PC-9 (cell line): ENCODE data around the gene KRT38. TPM values are rescaled to one million over a fixed set of nuclear protein-coding genes. Genes with fewer than 3 reads are reported as not detected.
A peak's percentile ranks its signal among the peaks of the same experiment; 100 is the strongest.

Experiments
- BruUV-seq: library from RNA; stranded (reverse); fragments of 400-500 nt; replicated peaks from 2 replicates; lab custom pipeline; 2021; lab: Mats Ljungman, UMichigan
- CTCF ChIA-PET: fragments of 300-600 bp; sonication (Branson Sonifier 250); formaldehyde crosslinking; loops from one replicate; lab custom pipeline; 2022; ENCODE audit warnings: antibody characterized with exemption; lab: Charles Lee
- POLR2A ChIA-PET: fragments of 300-600 bp; sonication (Branson Sonifier 250); formaldehyde crosslinking; loops from one replicate; lab custom pipeline; 2022; ENCODE audit warnings: antibody characterized with exemption; ENCODE audit not compliant: unreplicated experiment; lab: Charles Lee
- DNase-seq, 2 experiments: peaks; one replicate each; pipeline versions ENCODE4 v3.0.0 to v3.0.0-alpha.2; 2015 to 2022; ENCODE audit warnings: mixed read lengths in 1 of 2
- H2AFZ ChIP-seq: fragments of 200-600 bp; sonication (generic); 2 replicates; pipeline ENCODE4 v1.8.1; 2017; ENCODE audit warnings: antibody characterized with exemption
- H3F3A ChIP-seq: fragments of 200-600 bp; sonication (generic); 2 replicates; pipeline ENCODE4 v1.8.1; 2017; ENCODE audit warnings: antibody characterized with exemption, mild to moderate bottlenecking, low read depth; ENCODE audit not compliant: insufficient read depth
- H3K27ac ChIP-seq: fragments of 200-600 bp; sonication (generic); 2 replicates; pipeline ENCODE4 v1.6.1; 2016; ENCODE audit warnings: mixed run types
- H3K27me3 ChIP-seq: fragments of 200-600 bp; sonication (generic); 2 replicates; pipeline ENCODE4 v1.6.1; 2016; ENCODE audit warnings: low read depth, mixed run types; ENCODE audit not compliant: insufficient read depth
- H3K36me3 ChIP-seq: fragments of 200-600 bp; sonication (generic); 2 replicates; pipeline ENCODE4 v1.6.1; 2016; ENCODE audit warnings: low read depth, mixed run types
- H3K4me1 ChIP-seq: fragments of 200-600 bp; sonication (generic); replicated peaks from 2 replicates; pipeline ENCODE4 v1.6.1; 2016; ENCODE audit warnings: mixed run types; ENCODE audit not compliant: insufficient read depth
- H3K4me2 ChIP-seq: fragments of 200-600 bp; sonication (generic); 2 replicates; pipeline ENCODE4 v1.6.1; 2017; ENCODE audit warnings: mixed run types
- H3K4me3 ChIP-seq: fragments of 200-600 bp; sonication (generic); 2 replicates; pipeline ENCODE4 v1.6.1; 2016; ENCODE audit warnings: mixed run types
- H3K79me2 ChIP-seq: fragments of 200-600 bp; sonication (generic); 2 replicates; pipeline ENCODE4 v1.6.1; 2017; ENCODE audit warnings: low read depth, mixed run types
- H3K9me2 ChIP-seq: fragments of 200-600 bp; sonication (generic); 2 replicates; pipeline ENCODE4 v1.8.1; 2017; ENCODE audit warnings: mild to moderate bottlenecking; ENCODE audit not compliant: insufficient read depth
- H3K9me3 ChIP-seq: fragments of 200-600 bp; sonication (generic); 2 replicates; pipeline ENCODE4 v1.8.1; 2016; ENCODE audit warnings: low read depth; ENCODE audit not compliant: insufficient read depth
- H4K20me1 ChIP-seq: fragments of 200-600 bp; sonication (generic); 2 replicates; pipeline ENCODE4 v1.8.1; 2017; ENCODE audit not compliant: insufficient read depth
- CTCF ChIP-seq: fragments of 200-600 bp; sonication (generic); conservative IDR thresholded peaks from 2 replicates; pipeline ENCODE4 v1.6.1; 2017; ENCODE audit warnings: mixed run types, antibody characterized with exemption, mild to moderate bottlenecking, moderate library complexity
- EZH2 ChIP-seq: fragments of 200-600 bp; sonication (generic); IDR thresholded peaks from 2 replicates; pipeline ENCODE4 v1.8.0; 2017; ENCODE audit warnings: antibody characterized with exemption, low read depth
- intact Hi-C: fragments of 100-400 bp; cut with micrococcal nuclease; formaldehyde crosslinking; loops from one replicate; pipeline ENCODE4 v1.10.0; 2022; ENCODE audit not compliant: unreplicated experiment
- total RNA-seq: library from RNA; stranded (reverse); gene quantifications from 2 replicates; pipeline ENCODE4 v1.2.3, GENCODE V29; 2021

The KRT38 gene
- total RNA-seq, 1 experiment from 2014 or later: not detected

GRCh38 chr17:41411072-41411840 lies 29.5 kb downstream of the KRT38 start:
- intact Hi-C loops: no loop called here
- no peaks in the 10 kb centered on the region for H3K9me3 ChIP-seq
- H3K79me2 ChIP-seq: no peaks in the 10 kb centered on the region
- no peak overlapping the region for H2AFZ ChIP-seq
- ChIA-PET CTCF (no interaction called here), POLR2A (no interaction called here)
- H3K27ac ChIP-seq: no peak overlapping the region
- no peak overlapping the region for H3K4me2 ChIP-seq
- H3K4me3 ChIP-seq: no peak overlapping the region
- TF ChIP-seq EZH2 (no peak), CTCF (no peak)
- H3K36me3 ChIP-seq: no peaks in the 10 kb centered on the region
- H3K4me1 ChIP-seq: peaks cover 26% of the 10 kb centered on the region
- DNase-seq: no peak
- peaks cover 9% of the 10 kb centered on the region; the same call in 1 of the 2 replicates for H3F3A ChIP-seq
- H4K20me1 ChIP-seq: no peaks in the 10 kb centered on the region
- no peaks in the 10 kb centered on the region for H3K27me3 ChIP-seq
- BruUV-seq: no TSS peak
- H3K9me2 ChIP-seq: no peaks in the 10 kb centered on the region

- no peak for DNase-seq
- no peaks in the 10 kb centered on the region for H3K79me2 ChIP-seq
- no peaks in the 10 kb centered on the region for H3K9me2 ChIP-seq
- intact Hi-C loops: loop anchor here (2.0 to 5.0 kb wide), 2 partner anchors 142 to 605 kb away; no protein-coding TSS in a partner anchor
- H3K4me2 ChIP-seq: no peak overlapping the region
- BruUV-seq: no TSS peak
- ChIA-PET POLR2A (no interaction called here), CTCF (interaction anchor here (1.3 kb wide), 1 partner anchor 142 kb away, joined by 3 read pairs; no protein-coding TSS in a partner anchor)
- no peak overlapping the region for H3K4me3 ChIP-seq
- H4K20me1 ChIP-seq: no peaks in the 10 kb centered on the region
- H3K36me3 ChIP-seq: no peaks in the 10 kb centered on the region
- H3K9me3 ChIP-seq: no peaks in the 10 kb centered on the region
- H3K27me3 ChIP-seq: no peaks in the 10 kb centered on the region
- H3K27ac ChIP-seq: no peak overlapping the region
- H3F3A ChIP-seq: peaks cover 34% of the 10 kb centered on the region
- no peak for TF ChIP-seq CTCF
- TF ChIP-seq EZH2: no peak
- H3K4me1 ChIP-seq: peaks cover 45% of the 10 kb centered on the region
- no peak overlapping the region for H2AFZ ChIP-seq
These were observed 33.6 kb downstream of the KRT38 start for GRCh38 chr17:41407226-41407625.

GRCh38 chr17:41406205-41406604 lies 34.6 kb downstream of the KRT38 start:
- Histone ChIP-seq H3K4me1 (peaks cover 48% of the 10 kb centered on the region), H3K9me3 (no peaks in the 10 kb centered on the region), H4K20me1 (no peaks in the 10 kb centered on the region), H2AFZ (no peak overlapping the region), H3K27me3 (no peaks in the 10 kb centered on the region), H3K79me2 (no peaks in the 10 kb centered on the region), H3K27ac (no peak overlapping the region), H3F3A (peaks cover 32% of the 10 kb centered on the region), H3K9me2 (no peaks in the 10 kb centered on the region), H3K36me3 (no peaks in the 10 kb centered on the region), H3K4me2 (no peak overlapping the region), H3K4me3 (no peak overlapping the region)
- DNase-seq: peak; percentile 35 to 59
- no peak for TF ChIP-seq EZH2
- peak; percentile 27; the same call in 1 of the 2 replicates for TF ChIP-seq CTCF
- BruUV-seq: no TSS peak
- POLR2A ChIA-PET: interaction anchor here (0.5 to 0.9 kb wide), 2 partner anchors 143 to 249 kb away, joined by 3 to 11 read pairs; no protein-coding TSS in a partner anchor
- CTCF ChIA-PET: interaction anchor here (0.5 to 0.7 kb wide), 3 partner anchors 142 to 604 kb away, joined by 3 to 8 read pairs (median 3); no protein-coding TSS in a partner anchor
- intact Hi-C loops: loop anchor here (2.0 to 5.0 kb wide), 2 partner anchors 143 to 604 kb away; no protein-coding TSS in a partner anchor
